Mesodermal cell (in vitro differentiated cells): ENCODE results near the gene SUFU.

Experiments
- H3K27ac ChIP-seq: 2 replicates; pipeline ENCODE4 v1.7.0; 2013; ENCODE audit warnings: mild to moderate bottlenecking, low read depth, low read length, moderate library complexity; ENCODE audit not compliant: severe bottlenecking
- H3K36me3 ChIP-seq: 2 replicates; pipeline ENCODE4 v1.7.1; 2013; ENCODE audit warnings: mild to moderate bottlenecking, low read length, moderate library complexity; ENCODE audit not compliant: control insufficient read depth, insufficient read depth
- H3K4me1 ChIP-seq: one replicate; pipeline ENCODE4 v1.7.1; 2013; ENCODE audit warnings: mild to moderate bottlenecking, low read length; ENCODE audit not compliant: insufficient read depth, control insufficient read depth, poor library complexity, severe bottlenecking
- H3K4me3 ChIP-seq: 2 replicates; pipeline ENCODE4 v1.7.0; 2013; ENCODE audit warnings: low read length, control low read depth, mild to moderate bottlenecking; ENCODE audit not compliant: insufficient read depth, poor library complexity, severe bottlenecking; ENCODE audit errors: extremely low read depth
- H3K9me3 ChIP-seq: 2 replicates; pipeline ENCODE4 v1.7.1; 2013; ENCODE audit warnings: mild to moderate bottlenecking, low read length, moderate library complexity; ENCODE audit not compliant: control insufficient read depth
- WGBS, 2 experiments: methylation state at CpG; one replicate each; pipeline ENCODE4 v1.1.5; 2013; ENCODE audit warnings: missing lambda C conversion rate in 2 of 2; ENCODE audit not compliant: insufficient coverage in 2 of 2; 5-methylcytosine and 5-hydroxymethylcytosine counted together

The SUFU gene

DNA sequence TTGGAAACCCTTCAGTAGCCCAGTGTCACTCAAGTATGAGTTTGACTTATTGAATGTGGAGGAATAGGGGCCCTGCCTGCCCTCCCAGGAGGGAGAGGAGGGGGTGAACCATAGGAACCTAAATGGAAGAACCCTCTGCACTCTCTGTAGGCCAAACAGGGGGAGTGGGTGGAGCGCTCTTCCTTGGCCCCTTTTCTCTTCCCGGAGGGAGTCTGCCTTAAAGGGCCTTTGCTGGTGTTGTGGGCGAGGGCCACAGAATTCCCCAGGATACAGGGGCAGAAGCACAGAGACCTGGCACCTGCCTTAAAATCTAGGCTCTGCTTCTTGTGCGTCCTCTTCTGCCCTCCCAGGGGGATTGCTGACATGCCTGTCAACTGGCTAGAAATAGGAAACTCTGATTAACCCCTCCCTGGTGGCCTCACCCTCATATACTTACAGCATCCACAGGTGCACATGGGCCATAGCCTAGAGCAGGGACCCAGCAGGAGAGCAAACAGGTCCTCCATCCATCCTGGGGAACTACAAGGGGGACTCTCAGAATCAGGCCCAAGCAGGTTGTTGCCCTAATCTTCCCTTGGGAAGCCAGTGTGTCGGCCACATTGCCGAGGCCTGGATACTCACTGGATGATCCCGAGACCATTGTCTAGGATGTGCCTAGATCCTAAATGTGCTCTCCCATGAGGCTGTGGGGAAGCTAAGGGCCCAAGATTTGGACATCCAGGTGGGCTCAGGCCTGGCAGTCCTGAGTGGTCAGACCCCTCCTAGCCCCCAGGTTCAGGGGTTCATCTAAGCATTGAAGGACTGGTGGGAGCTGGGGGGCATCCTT lies 143.9 kb downstream of the SUFU start:
- Histone ChIP-seq H3K27ac (no peak overlapping the region), H3K9me3 (no peaks in the 10 kb centered on the region), H3K4me1 (peaks cover 42% of the 10 kb centered on the region), H3K36me3 (peaks cover 64% of the 10 kb centered on the region), H3K4me3 (peak overlapping the region; percentile 90)
- 81 to 83% methylated on average over 6 to 7 of the region's 7 CpGs for WGBS, 2 experiments

DNA sequence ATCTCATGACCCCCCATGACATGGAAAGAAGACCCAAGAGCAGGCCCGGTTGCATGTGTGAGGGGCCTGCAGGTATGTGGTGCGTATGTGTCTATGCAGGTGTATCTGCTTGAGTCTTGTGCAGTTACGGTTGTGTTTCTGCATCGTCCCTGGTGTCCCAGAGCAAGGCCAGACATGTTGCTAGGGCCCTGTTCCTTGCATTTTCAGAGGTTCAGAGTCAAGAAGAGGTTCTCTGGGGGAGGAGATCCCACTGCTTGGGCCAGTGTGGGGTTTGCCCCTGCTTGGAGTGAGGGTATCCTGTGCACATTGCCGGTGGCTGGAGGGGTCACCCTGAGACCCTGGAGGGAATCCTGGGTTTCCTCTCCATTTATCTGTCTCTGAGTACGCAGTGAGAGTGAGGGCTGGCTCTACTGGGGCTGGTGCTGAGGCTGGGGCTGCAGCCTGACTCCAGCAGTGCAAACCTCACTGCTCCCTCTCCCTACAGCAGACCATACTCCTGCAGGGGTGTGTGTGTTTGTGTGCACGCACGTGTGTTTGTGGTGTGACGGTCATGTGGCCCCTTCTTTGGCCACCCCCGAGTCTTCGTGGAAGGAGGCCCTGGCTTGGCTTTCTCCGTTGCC lies 144.6 kb downstream of the SUFU start:
- H3K4me3 ChIP-seq = peak overlapping the region; percentile 90
- H3K9me3 ChIP-seq = no peaks in the 10 kb centered on the region
- 86 to 95% methylated on average over 7 to 10 of the region's 12 CpGs for WGBS, 2 experiments
- peaks cover 71% of the 10 kb centered on the region for H3K36me3 ChIP-seq
- H3K4me1 ChIP-seq = peaks cover 42% of the 10 kb centered on the region
- no peak overlapping the region for H3K27ac ChIP-seq

- 58 to 68% methylated on average over 20 to 24 of the region's 25 CpGs for WGBS, 2 experiments
- Histone ChIP-seq H3K27ac (peak overlapping the region; percentile 79), H3K4me1 (peaks cover 42% of the 10 kb centered on the region), H3K9me3 (no peaks in the 10 kb centered on the region), H3K36me3 (peaks cover 79% of the 10 kb centered on the region), H3K4me3 (peak overlapping the region; percentile 90)
These were observed 145.4 kb downstream of the SUFU start for GRCh38 chr10:102648889-102649796.

DNA sequence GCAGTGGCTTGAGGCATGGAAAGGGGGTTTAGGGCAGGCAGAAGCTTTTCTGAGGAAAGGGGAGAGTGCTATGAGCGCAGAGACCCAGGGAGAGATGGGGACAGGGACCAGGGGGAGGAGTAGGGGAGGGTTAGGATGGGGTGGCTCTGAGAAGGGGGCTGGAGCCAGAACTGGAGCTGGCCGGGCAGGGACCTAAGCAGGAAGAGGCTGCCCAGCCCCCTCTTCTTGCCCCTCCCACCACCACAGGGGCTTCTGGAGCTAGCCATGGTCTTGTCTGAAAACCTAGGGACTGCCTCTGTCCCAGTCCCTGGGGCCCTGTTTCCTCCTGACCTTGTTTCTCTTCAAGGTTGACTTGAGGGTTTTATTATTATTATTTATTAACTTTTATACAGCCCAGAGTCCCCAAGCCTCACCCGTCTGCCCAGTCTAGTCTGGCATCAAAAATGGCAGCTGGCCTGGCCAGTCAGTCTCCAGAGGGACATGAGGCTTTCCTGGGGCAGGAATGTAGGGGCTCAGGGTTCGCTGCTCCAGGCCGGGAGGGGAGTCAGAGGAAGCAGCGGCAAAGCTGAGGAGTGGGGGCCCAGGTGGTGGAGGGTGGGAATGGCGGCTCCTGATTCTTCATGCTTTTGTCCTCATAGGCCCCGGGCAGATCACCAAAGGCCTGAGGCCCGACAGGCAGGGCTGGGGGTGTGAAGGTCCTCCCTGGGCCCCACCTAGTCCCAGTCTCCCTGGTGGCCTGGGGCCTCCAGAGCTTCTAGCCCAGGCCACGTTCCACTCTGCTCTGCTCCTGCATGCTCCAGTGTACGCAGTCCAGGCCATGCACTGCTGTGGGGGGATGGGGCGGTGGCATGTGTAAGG lies 146.3 kb downstream of the SUFU start:
- Histone ChIP-seq H3K9me3 (no peaks in the 10 kb centered on the region), H3K4me1 (peaks cover 42% of the 10 kb centered on the region), H3K36me3 (peaks cover 86% of the 10 kb centered on the region), H3K27ac (peak overlapping the region; percentile 79), H3K4me3 (peak overlapping the region; percentile 90)
- 80 to 81% methylated on average over 9 to 11 of the region's 12 CpGs for WGBS, 2 experiments

- peaks cover 87% of the 10 kb centered on the region for H3K36me3 ChIP-seq
- no peak overlapping the region for H3K4me3 ChIP-seq
- peak overlapping the region; percentile 5 for H3K27ac ChIP-seq
- H3K4me1 ChIP-seq = peaks cover 42% of the 10 kb centered on the region
- 84 to 92% methylated on average over 6 to 10 of the region's 11 CpGs for WGBS, 2 experiments
- no peaks in the 10 kb centered on the region for H3K9me3 ChIP-seq
These were observed 147.1 kb downstream of the SUFU start for GRCh38 chr10:102650655-102651454.

- H3K4me1 ChIP-seq = peaks cover 42% of the 10 kb centered on the region
- H3K4me3 ChIP-seq = no peak overlapping the region
- H3K27ac ChIP-seq = no peak overlapping the region
- H3K9me3 ChIP-seq = no peaks in the 10 kb centered on the region
- 87 to 97% methylated on average over 7 to 8 of the region's 11 CpGs for WGBS, 2 experiments
- peaks cover 90% of the 10 kb centered on the region for H3K36me3 ChIP-seq
These were observed 147.8 kb downstream of the SUFU start for GRCh38 chr10:102651455-102652169.

DNA sequence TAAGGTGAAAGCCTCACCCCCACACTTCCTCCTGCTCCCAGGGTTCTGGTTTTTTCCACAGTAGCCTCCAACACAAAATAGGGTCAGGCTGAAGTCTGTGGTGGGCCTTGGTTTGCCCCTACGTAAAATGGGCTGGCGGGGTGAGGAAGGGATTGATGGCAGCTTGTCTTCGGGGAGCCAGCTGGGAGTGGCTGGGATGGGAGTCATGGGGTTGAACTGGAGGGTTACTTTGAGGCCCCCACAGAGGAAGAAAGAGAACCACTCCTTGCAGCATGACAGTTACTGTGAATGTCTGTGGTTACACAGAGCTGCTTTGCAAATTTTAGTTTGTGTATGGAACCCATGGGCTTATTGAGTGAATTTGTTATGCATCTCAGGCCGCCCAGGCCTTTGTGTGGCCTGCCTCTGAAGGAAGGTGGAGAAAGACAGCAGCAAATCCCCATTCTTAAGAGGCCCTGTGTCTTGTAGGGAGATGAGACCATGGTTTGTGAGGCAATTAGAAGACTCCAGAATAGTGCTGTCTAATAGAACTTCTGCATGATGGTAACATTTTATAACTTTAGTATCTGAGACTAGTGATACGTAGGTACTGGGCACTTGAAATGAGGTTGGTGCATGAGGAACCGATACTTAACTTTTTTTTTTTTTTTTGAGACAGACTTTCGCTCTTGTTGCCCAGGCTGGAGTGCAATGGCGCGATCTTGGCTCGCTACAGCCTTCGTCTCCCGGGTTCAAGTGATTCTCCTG lies 148.6 kb downstream of the SUFU start:
- Histone ChIP-seq H3K27ac (no peak overlapping the region), H3K36me3 (peaks cover 93% of the 10 kb centered on the region), H3K9me3 (no peaks in the 10 kb centered on the region), H3K4me3 (no peak overlapping the region), H3K4me1 (peaks cover 41% of the 10 kb centered on the region)
- WGBS, 2 experiments = 84 to 88% methylated on average over 8 to 11 of the region's 12 CpGs

DNA sequence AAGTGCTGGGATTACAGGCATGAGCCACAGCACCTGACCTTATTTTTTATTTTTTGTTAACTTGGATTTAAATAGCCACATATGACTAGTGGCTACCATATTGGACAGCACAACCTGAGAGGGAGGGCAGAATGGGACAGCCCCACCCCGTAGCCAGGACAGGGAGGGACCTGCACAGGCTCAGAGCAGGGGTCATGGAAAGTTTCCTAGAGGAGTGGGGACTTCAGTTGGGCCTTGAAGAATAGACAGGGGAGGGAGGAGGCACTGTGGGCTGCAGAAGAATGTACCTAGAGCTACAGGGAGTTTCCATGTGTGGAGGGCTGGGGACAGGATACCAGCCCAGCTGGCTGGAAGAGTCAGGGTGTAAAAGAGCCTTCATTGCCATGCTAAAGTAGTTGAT lies 149.3 kb downstream of the SUFU start:
- Histone ChIP-seq H3K9me3 (no peaks in the 10 kb centered on the region), H3K4me1 (peaks cover 38% of the 10 kb centered on the region), H3K27ac (peak overlapping the region; percentile 10), H3K36me3 (peaks cover 93% of the 10 kb centered on the region), H3K4me3 (no peak overlapping the region)
- 67% methylated on average over 1 of the region's 1 CpG; no CpG with 5 or more reads in 1 of the 2 experiments for WGBS, 2 experiments
